SIG-M5 treated with dmso at 0.1 percent for 504 hours (cell line): ENCODE measurements around the gene CELA2B.

ENCODE experiments used
- DNase-seq: peaks from one replicate; lab custom pipeline; 2025; ENCODE audit not compliant: unreplicated experiment; lab: John Stamatoyannopoulos, UW

The CELA2B gene

GRCh38 chr1:15524021-15524282 lies 48.0 kb downstream of the CELA2B start, which contains the start of gene CASP9:
TSS of gene CASP9 (minus strand) at chr1:15524215. CDS start at chr1:15524200, 15 bp downstream.
- DNase-seq = no peak

- DNase-seq = peak; percentile 94
Observed at GRCh38 chr1:15524283-15525049, 48.6 kb downstream of the CELA2B start.

GRCh38 chr1:15525050-15526020 lies 49.4 kb downstream of the CELA2B start:
- no peak for DNase-seq

GRCh38 chr1:15526021-15526489 lies 50.2 kb downstream of the CELA2B start:
- no peak for DNase-seq

- peak; percentile 99 for DNase-seq
Observed at GRCh38 chr1:15526490-15527339, 50.8 kb downstream of the CELA2B start, which contains the start of gene DNAJC16. TSS of gene DNAJC16 (plus strand) at chr1:15526848. CDS start at chr1:15529106, 2,258 bp downstream.

GRCh38 chr1:15531003-15531402 lies 55.1 kb downstream of the CELA2B start:
- no peak for DNase-seq

GRCh38 chr1:15531682-15532081 lies 55.8 kb downstream of the CELA2B start:
- no peak for DNase-seq

- DNase-seq = no peak
Observed at GRCh38 chr1:15538771-15539170, 62.9 kb downstream of the CELA2B start.

- DNase-seq = no peak
Observed at GRCh38 chr1:15540186-15540585, 64.3 kb downstream of the CELA2B start.
